Heart right ventricle (tissue), 16 donors: Measurements from ENCODE around the gene PDE9A. TPM values are rescaled to one million over a fixed set of nuclear protein-coding genes. Genes with fewer than 3 reads are reported as not detected.

Source experiments
- ATAC-seq, 8 donors: fragments of 200-7000 bp; cut with Tn5 transposase; one replicate each; pipeline ENCODE4 v1.9.1; 2020; ENCODE audit warnings: mild to moderate bottlenecking in 8 of 8, moderate library complexity in 8 of 8, moderate number of reproducible peaks in 1 of 8
- DNase-seq, 2 donors: peaks; one replicate each; pipeline ENCODE4 v3.0.0-alpha.2; 2020
- H3K27ac ChIP-seq, 10 donors: fragments of 200-600 bp; sonication (generic) in 2 of 10; one replicate each; pipeline versions ENCODE4 v1.5.0 to v1.8.0; 2020 to 2022; ENCODE audit warnings: mild to moderate bottlenecking in 3 of 10
- H3K27me3 ChIP-seq, 7 donors: fragments of 200-600 bp; one replicate each; pipeline ENCODE4 v1.8.0; 2021 to 2022; ENCODE audit warnings: mild to moderate bottlenecking in 2 of 7
- H3K36me3 ChIP-seq, 9 donors: fragments of 200-600 bp; sonication (generic) in 1 of 9; one replicate each; pipeline versions ENCODE4 v1.5.0 to v1.8.0; 2020 to 2022; ENCODE audit warnings: mild to moderate bottlenecking in 2 of 9
- H3K4me1 ChIP-seq, 9 donors: fragments of 200-600 bp; sonication (generic) in 1 of 9; one replicate each; pipeline versions ENCODE4 v1.5.0 to v1.8.0; 2020 to 2022; ENCODE audit warnings: mild to moderate bottlenecking in 4 of 9
- H3K4me3 ChIP-seq, 10 donors: fragments of 200-600 bp; sonication (generic) in 2 of 10; one replicate each; pipeline versions ENCODE4 v1.5.0 to v1.8.0; 2020 to 2022; ENCODE audit warnings: mild to moderate bottlenecking in 7 of 10, moderate library complexity in 2 of 10
- H3K9me3 ChIP-seq, 11 donors: fragments of 200-600 bp in 10 of 11; sonication (generic) in 2 of 11; one replicate each; pipeline versions ENCODE4 v1.5.0 to v1.8.0; 2013 to 2022; ENCODE audit warnings: mild to moderate bottlenecking in 2 of 11, control low read depth in 1 of 11, moderate library complexity in 1 of 11
- WGBS, 2 donors: extraction: QIAGEN DNeasy Blood & Tissue Kit; methylation state at CpG; one replicate each; pipeline ENCODE4 v1.1.7; 2013; ENCODE audit warnings: inconsistent platforms in 1 of 2; 5-methylcytosine and 5-hydroxymethylcytosine counted together
- intact Hi-C, 10 donors: fragments of 100-400 bp; cut with DNase I; formaldehyde crosslinking; loops; one replicate each; pipeline versions ENCODE4 v1.11.1 to v1.14.2; 2022
- polyA plus RNA-seq, 2 donors: library from polyadenylated mRNA; stranded (reverse); fragments of 200-250 nt; gene quantifications; one replicate each; pipeline ENCODE4 v1.2.3, GENCODE V29; 2013
- total RNA-seq, 10 donors: library from RNA; stranded (reverse); fragmentation: NEBNext Ultra II Directional in 3 of 10; extraction: Animal tissue kit (Norgen Biotek cat#: 25700) in 3 of 10; gene quantifications; one replicate each; pipeline versions ENCODE4 v1.2.1 to v1.2.4, GENCODE V29; 2021 to 2023
- TF ChIP-seq, protein P1 (sequence below), 9 donors: fragments of 200-600 bp; sonication (generic) in 2 of 9; IDR thresholded peaks; one replicate each; pipeline versions ENCODE4 v1.5.0 to v1.8.0; 2021 to 2022; ENCODE audit warnings: antibody characterized with exemption in 9 of 9, mild to moderate bottlenecking in 5 of 9, moderate library complexity in 1 of 9
- donor health status: Arrhythmogenic right ventricular cardiomyopathy.
- donor health status: ischemic (EF 13 %, LVEDD 7.1; RV severe dilation, severe dysfunction).
- donor health status: healthy with polysubstance abuse.
- donor health status: DM: no; HTN: yes; CAD: no.
- donor health status: DM: no; HTN: no; CAD: no.
- donor health status: ischemic (EF 25% LVEDD 6.9; RV normal size, moderate dysfunction).
- donor health status: ischemic (EF 25% LVEDD 5.7; RV mildly dilated, moderate dysfunction).
- donor health status: healthy.
- donor health status: DM: yes; HTN: yes; CAD: no.
- donor health status: Ischemic cardiomyopathy.
- donor health status: ischemic (EF 35%, LVEDD 5.7; RV mildly dilated, moderate dysfunction).
- donor health status: nonischemic (EF 11% LVEDD 7.7; RV severe dilation, severe dysfunction).
- donor health status: DM: yes; HTN: yes; CAD: no.
- donor health status: PGD.
- donor health status: ischemic (EF 29% LVEDD 5.4; RV normal size, mild dysfunction).
- donor health status: nonischemic (EF 23%, LVEDD 6.1; RV moderate dilation, normal function).

PDE9A gene
- total and polyA plus RNA-seq, 12 donors: 1.2 to 7.0 (median 2.2) TPM

DNA sequence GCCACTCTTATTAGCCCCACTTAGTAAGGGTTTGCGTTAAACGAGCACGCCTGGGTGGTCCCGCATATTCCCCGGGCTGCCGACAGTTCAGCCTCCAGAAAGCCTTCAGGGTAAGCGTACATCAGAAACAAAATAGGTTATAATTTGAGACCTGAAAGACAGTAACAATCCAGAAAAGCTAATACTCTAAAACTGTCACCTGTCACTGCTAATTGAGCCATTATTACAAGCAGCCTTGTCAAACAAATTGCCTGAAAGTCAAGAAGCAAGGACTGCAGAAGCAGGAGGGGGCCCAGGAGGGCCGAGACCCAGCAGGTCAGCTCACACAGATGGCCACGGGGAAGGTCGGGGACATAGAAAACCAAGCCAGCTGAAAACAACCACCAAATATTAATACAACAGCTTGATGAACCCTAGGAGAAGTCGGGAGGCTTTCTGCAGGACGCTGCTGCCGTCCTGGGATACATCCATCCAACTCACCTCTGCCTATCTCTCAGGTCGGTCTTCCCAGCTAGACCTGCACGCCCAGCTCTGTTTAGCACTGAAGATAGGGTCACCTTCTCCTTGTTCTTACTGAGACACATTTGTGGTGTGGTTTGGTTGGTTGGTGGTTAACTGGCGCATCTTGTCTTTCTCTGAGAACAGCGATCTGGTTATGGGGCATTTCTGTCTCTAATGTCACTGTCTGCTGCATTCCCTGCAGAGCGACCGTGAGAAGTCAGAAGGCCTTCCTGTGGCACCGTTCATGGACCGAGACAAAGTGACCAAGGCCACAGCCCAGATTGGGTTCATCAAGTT is 115.1 kb downstream of the PDE9A start:
- no peak for ATAC-seq
- no peak for DNase-seq
- intact Hi-C loops: loop anchor here in 1 of 10 donors (5.0 kb wide), 1 partner anchor 81 kb away; no protein-coding TSS in a partner anchor
- Histone ChIP-seq H3K9me3 (no peaks in the 10 kb centered on the region), H3K4me3 (no peak overlapping the region), H3K27me3 (peaks cover 0 to 3% (median 0%) of the 10 kb centered on the region in 7 donors), H3K36me3 (peaks cover 0 to 87% (median 3%) of the 10 kb centered on the region in 9 donors), H3K4me1 (no peaks in the 10 kb centered on the region), H3K27ac (no peak overlapping the region)
- TF ChIP-seq, protein P1, sequence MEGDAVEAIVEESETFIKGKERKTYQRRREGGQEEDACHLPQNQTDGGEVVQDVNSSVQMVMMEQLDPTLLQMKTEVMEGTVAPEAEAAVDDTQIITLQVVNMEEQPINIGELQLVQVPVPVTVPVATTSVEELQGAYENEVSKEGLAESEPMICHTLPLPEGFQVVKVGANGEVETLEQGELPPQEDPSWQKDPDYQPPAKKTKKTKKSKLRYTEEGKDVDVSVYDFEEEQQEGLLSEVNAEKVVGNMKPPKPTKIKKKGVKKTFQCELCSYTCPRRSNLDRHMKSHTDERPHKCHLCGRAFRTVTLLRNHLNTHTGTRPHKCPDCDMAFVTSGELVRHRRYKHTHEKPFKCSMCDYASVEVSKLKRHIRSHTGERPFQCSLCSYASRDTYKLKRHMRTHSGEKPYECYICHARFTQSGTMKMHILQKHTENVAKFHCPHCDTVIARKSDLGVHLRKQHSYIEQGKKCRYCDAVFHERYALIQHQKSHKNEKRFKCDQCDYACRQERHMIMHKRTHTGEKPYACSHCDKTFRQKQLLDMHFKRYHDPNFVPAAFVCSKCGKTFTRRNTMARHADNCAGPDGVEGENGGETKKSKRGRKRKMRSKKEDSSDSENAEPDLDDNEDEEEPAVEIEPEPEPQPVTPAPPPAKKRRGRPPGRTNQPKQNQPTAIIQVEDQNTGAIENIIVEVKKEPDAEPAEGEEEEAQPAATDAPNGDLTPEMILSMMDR (IDR thresholded peaks at IDR 0.05): no peak
- WGBS, 2 donors: 94 to 96% methylated on average over 21 of the region's 21 CpGs

DNA sequence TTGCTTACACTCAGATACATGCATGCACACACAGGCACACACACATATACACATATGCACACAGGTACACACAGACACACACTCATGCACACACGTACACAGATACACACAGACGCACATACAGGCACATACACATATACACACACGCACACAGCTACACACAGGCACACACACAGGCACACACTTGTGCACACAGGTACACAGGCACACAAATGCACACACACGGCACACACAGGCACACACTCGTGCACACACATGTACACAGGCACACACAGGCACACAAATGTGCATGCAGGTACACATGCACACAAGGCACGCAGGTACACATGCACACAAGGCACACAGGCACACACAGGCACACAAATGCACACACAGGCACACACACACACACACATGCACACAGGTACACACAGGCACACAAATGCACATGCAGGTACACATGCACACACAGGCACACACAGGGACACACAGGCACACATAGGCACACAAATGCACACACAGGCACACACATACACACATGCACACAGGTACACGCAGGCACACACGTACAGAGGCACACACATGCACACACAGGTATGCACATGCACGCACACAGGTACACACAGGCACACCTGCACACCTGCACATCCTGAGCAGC is 115.9 kb downstream of the PDE9A start:
- WGBS, 2 donors: 80 to 87% methylated on average over 9 of the region's 9 CpGs
- TF ChIP-seq, protein P1 (IDR thresholded peaks at IDR 0.05): no peak
- Histone ChIP-seq H3K9me3 (no peaks in the 10 kb centered on the region), H3K36me3 (peaks cover 0 to 80% (median 3%) of the 10 kb centered on the region in 9 donors), H3K4me3 (no peak overlapping the region), H3K27me3 (peaks cover 0 to 3% (median 0%) of the 10 kb centered on the region in 7 donors), H3K4me1 (no peaks in the 10 kb centered on the region), H3K27ac (no peak overlapping the region)
- DNase-seq: no peak
- intact Hi-C loops: loop anchor here in 1 of 10 donors (5.0 kb wide), 1 partner anchor 82 kb away; no protein-coding TSS in a partner anchor
- no peak for ATAC-seq

DNA sequence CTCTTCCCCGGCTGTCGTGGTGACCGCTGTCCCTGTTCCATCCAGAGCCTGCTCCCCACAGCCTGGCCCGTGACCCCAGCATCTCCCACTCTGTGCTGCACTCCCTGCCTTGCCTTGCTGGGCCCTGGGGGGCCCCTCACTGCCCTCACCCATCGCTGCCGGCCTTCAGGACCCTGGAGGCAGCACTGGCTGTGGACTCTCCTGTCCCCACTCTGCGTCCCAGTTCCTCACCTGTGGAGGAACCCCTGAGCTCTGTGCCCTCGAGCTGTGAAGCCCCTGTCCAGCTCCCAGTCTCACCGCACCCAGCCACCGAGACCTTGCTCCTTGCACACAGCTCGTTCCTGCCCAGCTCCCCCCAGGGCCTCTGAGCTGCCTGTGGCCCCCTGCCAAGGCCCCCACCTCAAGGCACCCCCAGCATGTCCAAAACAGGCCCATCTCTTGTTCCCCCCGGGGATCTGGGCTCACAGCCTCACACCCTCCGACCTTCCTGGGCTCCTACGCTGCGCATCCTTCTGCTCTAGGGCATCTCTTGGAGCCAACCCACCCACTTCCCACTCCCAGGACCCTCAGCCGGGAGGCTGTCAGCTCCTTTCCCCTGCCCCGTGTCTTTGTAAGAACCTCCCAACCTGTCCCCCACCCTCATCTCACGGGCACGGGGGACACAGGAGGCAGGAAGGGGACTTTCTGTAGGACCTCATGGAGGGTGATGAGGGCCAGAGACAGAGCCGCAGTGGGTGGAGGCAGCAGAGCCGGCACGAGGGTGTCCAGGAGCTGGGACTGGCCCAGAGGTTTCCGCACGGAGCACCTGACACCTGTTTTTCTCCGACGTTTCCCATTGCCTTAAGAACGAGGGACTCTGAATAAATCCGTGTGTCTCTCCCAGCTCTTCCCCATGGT is 116.6 kb downstream of the PDE9A start:
- H3K36me3 ChIP-seq: peaks cover 0 to 78% (median 3%) of the 10 kb centered on the region in 9 donors
- TF ChIP-seq, protein P1 (IDR thresholded peaks at IDR 0.05): no peak

More for the DNA sequence above, 116.6 kb downstream of the PDE9A start:
- ATAC-seq (peak in 1 of 8 donors; percentile 29), DNase-seq (no peak)
- peaks cover 0 to 3% (median 0%) of the 10 kb centered on the region in 7 donors for H3K27me3 ChIP-seq
- WGBS, 2 donors: 93% methylated on average over 28 of the region's 28 CpGs
- intact Hi-C loops: loop anchor here in 1 of 10 donors (5.0 kb wide), 1 partner anchor 83 kb away; no protein-coding TSS in a partner anchor
- H3K27ac ChIP-seq: no peak overlapping the region
- H3K4me1 ChIP-seq: no peaks in the 10 kb centered on the region
- H3K4me3 ChIP-seq: no peak overlapping the region
- H3K9me3 ChIP-seq: no peaks in the 10 kb centered on the region
